Activated naive CD8-positive, alpha-beta T cell (primary cell): ENCODE results near the gene NOX3.
"Not testable (repeated sequence)": the region's sequence is repeated elsewhere in the genome, so short reads cannot be mapped to it uniquely, and the experiment has no call there.

Experiments used
- H3K27ac Mint-ChIP-seq: one replicate; pipeline ENCODE4 v1.8.0; 2021; ENCODE audit warnings: mixed read lengths
- H3K27me3 Mint-ChIP-seq: one replicate; pipeline ENCODE4 v1.8.0; 2021; ENCODE audit warnings: mixed read lengths
- H3K36me3 Mint-ChIP-seq: one replicate; pipeline ENCODE4 v1.8.0; 2021; ENCODE audit warnings: mixed read lengths
- H3K4me1 Mint-ChIP-seq: one replicate; pipeline ENCODE4 v1.8.0; 2021; ENCODE audit warnings: low read depth, mixed read lengths
- H3K4me3 Mint-ChIP-seq: one replicate; pipeline ENCODE4 v1.8.0; 2021; ENCODE audit warnings: mild to moderate bottlenecking, mixed read lengths
- H3K9me3 Mint-ChIP-seq: one replicate; pipeline ENCODE4 v1.8.0; 2021; ENCODE audit warnings: low read depth, mixed read lengths

The NOX3 gene

GRCh38 chr6:155383913-155384312 is 71.7 kb downstream of the NOX3 start:
- Mint-ChIP-seq H3K27ac (no peak overlapping the region), H3K4me1 (peaks cover 5% of the 10 kb centered on the region), H3K36me3 (no peaks in the 10 kb centered on the region), H3K9me3 (no peaks in the 10 kb centered on the region), H3K27me3 (no peaks in the 10 kb centered on the region), H3K4me3 (no peak overlapping the region)

GRCh38 chr6:155382338-155382685 is 73.3 kb downstream of the NOX3 start:
- Mint-ChIP-seq H3K36me3 (no peaks in the 10 kb centered on the region), H3K27ac (no peak overlapping the region), H3K4me1 (peaks cover 5% of the 10 kb centered on the region), H3K4me3 (no peak overlapping the region), H3K9me3 (no peaks in the 10 kb centered on the region), H3K27me3 (no peaks in the 10 kb centered on the region)

- no peaks in the 10 kb centered on the region for H3K27me3 Mint-ChIP-seq
- no peaks in the 10 kb centered on the region for H3K9me3 Mint-ChIP-seq
- no peaks in the 10 kb centered on the region for H3K36me3 Mint-ChIP-seq
- no peak overlapping the region for H3K27ac Mint-ChIP-seq
- H3K4me3 Mint-ChIP-seq: no peak overlapping the region
- H3K4me1 Mint-ChIP-seq: peaks cover 5% of the 10 kb centered on the region
Observed at GRCh38 chr6:155381673-155382337, 73.8 kb downstream of the NOX3 start.

- Mint-ChIP-seq H3K4me3 (no peak overlapping the region), H3K27ac (no peak overlapping the region), H3K4me1 (peaks cover 5% of the 10 kb centered on the region), H3K27me3 (no peaks in the 10 kb centered on the region), H3K9me3 (no peaks in the 10 kb centered on the region), H3K36me3 (no peaks in the 10 kb centered on the region)
Observed at GRCh38 chr6:155380666-155381332, 74.8 kb downstream of the NOX3 start.

GRCh38 chr6:155378724-155379123 is 76.9 kb downstream of the NOX3 start:
- H3K27me3 Mint-ChIP-seq: no peaks in the 10 kb centered on the region
- no peaks in the 10 kb centered on the region for H3K9me3 Mint-ChIP-seq
- no peak overlapping the region for H3K27ac Mint-ChIP-seq
- H3K4me1 Mint-ChIP-seq: peaks cover 5% of the 10 kb centered on the region
- no peaks in the 10 kb centered on the region for H3K36me3 Mint-ChIP-seq
- H3K4me3 Mint-ChIP-seq: no peak overlapping the region

- Mint-ChIP-seq H3K36me3 (no peaks in the 10 kb centered on the region), H3K9me3 (no peaks in the 10 kb centered on the region), H3K27me3 (no peaks in the 10 kb centered on the region), H3K4me3 (no peak overlapping the region), H3K27ac (no peak overlapping the region), H3K4me1 (peaks cover 5% of the 10 kb centered on the region)
Observed at GRCh38 chr6:155378276-155378675, 77.4 kb downstream of the NOX3 start.

GRCh38 chr6:155377061-155377460 is 78.6 kb downstream of the NOX3 start:
- H3K27ac Mint-ChIP-seq: no peak overlapping the region
- no peaks in the 10 kb centered on the region for H3K36me3 Mint-ChIP-seq
- no peak overlapping the region for H3K4me3 Mint-ChIP-seq
- peaks cover 5% of the 10 kb centered on the region for H3K4me1 Mint-ChIP-seq
- H3K27me3 Mint-ChIP-seq: no peaks in the 10 kb centered on the region
- no peaks in the 10 kb centered on the region for H3K9me3 Mint-ChIP-seq

- Mint-ChIP-seq H3K27me3 (no peaks in the 10 kb centered on the region), H3K9me3 (no peaks in the 10 kb centered on the region)
Observed at GRCh38 chr6:155375801-155376200, 79.8 kb downstream of the NOX3 start.

GRCh38 chr6:155374681-155375080 is 81.0 kb downstream of the NOX3 start:
- Mint-ChIP-seq H3K36me3 (no peaks in the 10 kb centered on the region), H3K4me1 (no peaks in the 10 kb centered on the region), H3K27ac (no peak overlapping the region), H3K9me3 (no peaks in the 10 kb centered on the region), H3K27me3 (no peaks in the 10 kb centered on the region), H3K4me3 (no peak overlapping the region)

More at GRCh38 chr6:155375801-155376200, 79.8 kb downstream of the NOX3 start:
- no peak overlapping the region for H3K4me3 Mint-ChIP-seq
- no peaks in the 10 kb centered on the region for H3K36me3 Mint-ChIP-seq
- H3K27ac Mint-ChIP-seq: no peak overlapping the region
- H3K4me1 Mint-ChIP-seq: no peaks in the 10 kb centered on the region

GRCh38 chr6:155373276-155373675 is 82.4 kb downstream of the NOX3 start:
- no peak overlapping the region for H3K27ac Mint-ChIP-seq
- no peaks in the 10 kb centered on the region for H3K36me3 Mint-ChIP-seq
- no peaks in the 10 kb centered on the region for H3K27me3 Mint-ChIP-seq
- no peaks in the 10 kb centered on the region for H3K9me3 Mint-ChIP-seq
- H3K4me1 Mint-ChIP-seq: no peaks in the 10 kb centered on the region
- no peak overlapping the region for H3K4me3 Mint-ChIP-seq

- no peak overlapping the region for H3K4me3 Mint-ChIP-seq
- H3K9me3 Mint-ChIP-seq: no peaks in the 10 kb centered on the region
- no peak overlapping the region for H3K27ac Mint-ChIP-seq
- H3K36me3 Mint-ChIP-seq: no peaks in the 10 kb centered on the region
- H3K4me1 Mint-ChIP-seq: no peaks in the 10 kb centered on the region
- H3K27me3 Mint-ChIP-seq: no peaks in the 10 kb centered on the region
Observed at GRCh38 chr6:155372256-155372655, 83.4 kb downstream of the NOX3 start.

GRCh38 chr6:155371230-155371629 is 84.4 kb downstream of the NOX3 start:
- Mint-ChIP-seq H3K9me3 (no peaks in the 10 kb centered on the region), H3K4me3 (no peak overlapping the region), H3K27ac (no peak overlapping the region)

GRCh38 chr6:155366325-155366724 is 89.3 kb downstream of the NOX3 start:
- H3K27ac Mint-ChIP-seq: no peak overlapping the region
- H3K4me3 Mint-ChIP-seq: no peak overlapping the region
- H3K4me1 Mint-ChIP-seq: no peaks in the 10 kb centered on the region
- H3K9me3 Mint-ChIP-seq: no peaks in the 10 kb centered on the region
- H3K27me3 Mint-ChIP-seq: no peaks in the 10 kb centered on the region
- H3K36me3 Mint-ChIP-seq: no peaks in the 10 kb centered on the region

More at GRCh38 chr6:155371230-155371629, 84.4 kb downstream of the NOX3 start:
- H3K27me3 Mint-ChIP-seq: no peaks in the 10 kb centered on the region
- no peaks in the 10 kb centered on the region for H3K36me3 Mint-ChIP-seq
- H3K4me1 Mint-ChIP-seq: no peaks in the 10 kb centered on the region

GRCh38 chr6:155364844-155365437 is 90.7 kb downstream of the NOX3 start:
- Mint-ChIP-seq H3K27ac (no peak overlapping the region), H3K4me3 (no peak overlapping the region), H3K4me1 (no peaks in the 10 kb centered on the region), H3K27me3 (no peaks in the 10 kb centered on the region), H3K36me3 (no peaks in the 10 kb centered on the region), H3K9me3 (no peaks in the 10 kb centered on the region)

- not testable (repeated sequence) for H3K4me1 Mint-ChIP-seq, H3K9me3 Mint-ChIP-seq, H3K27ac Mint-ChIP-seq, H3K27me3 Mint-ChIP-seq, H3K4me3 Mint-ChIP-seq, H3K36me3 Mint-ChIP-seq
Observed at GRCh38 chr6:155364021-155364420, 91.6 kb downstream of the NOX3 start.
